Neural progenitor cell (in vitro differentiated cells): Measurements from ENCODE around the gene TK2. TPM values are rescaled to one million over a fixed set of nuclear protein-coding genes. Genes with fewer than 3 reads are reported as not detected.

Source experiments
- DNase-seq: peaks from one replicate; pipeline ENCODE4 v3.0.0-alpha.2; 2016; ENCODE audit warnings: low spot score
- H2AFZ ChIP-seq: fragments of 200-600 bp; sonication (generic); replicated peaks from 2 replicates; pipeline ENCODE4 v1.6.1; 2016; ENCODE audit warnings: antibody characterized with exemption
- H3F3A ChIP-seq: fragments of 200-600 bp; sonication (generic); 2 replicates; pipeline ENCODE4 v1.6.1; 2016; ENCODE audit warnings: antibody characterized with exemption, low read depth
- H3K27ac ChIP-seq: fragments of 200-600 bp; sonication (generic); 2 replicates; pipeline ENCODE4 v1.5.1; 2016; ENCODE audit warnings: mild to moderate bottlenecking
- H3K27me3 ChIP-seq: fragments of 200-600 bp; sonication (generic); 2 replicates; pipeline ENCODE4 v1.6.1; 2016; ENCODE audit warnings: mild to moderate bottlenecking, moderate library complexity
- H3K36me3 ChIP-seq: fragments of 200-600 bp; sonication (generic); 2 replicates; pipeline ENCODE4 v1.5.1; 2016
- H3K4me1 ChIP-seq: fragments of 200-600 bp; sonication (generic); 2 replicates; pipeline ENCODE4 v1.6.1; 2016; ENCODE audit warnings: mixed run types
- H3K4me2 ChIP-seq: fragments of 200-600 bp; sonication (generic); 2 replicates; pipeline ENCODE4 v1.6.1; 2016
- H3K4me3 ChIP-seq: fragments of 200-600 bp; sonication (generic); 2 replicates; pipeline ENCODE4 v1.5.1; 2016
- H3K79me2 ChIP-seq: fragments of 200-600 bp; sonication (generic); 2 replicates; pipeline ENCODE4 v1.6.1; 2016; ENCODE audit warnings: low read depth
- H3K9ac ChIP-seq: fragments of 200-600 bp; sonication (generic); 2 replicates; pipeline ENCODE4 v1.6.1; 2016
- H3K9me3 ChIP-seq: fragments of 200-600 bp; sonication (generic); 2 replicates; pipeline ENCODE4 v1.5.1; 2016; ENCODE audit warnings: low read depth
- H4K20me1 ChIP-seq: fragments of 200-600 bp; sonication (generic); 2 replicates; pipeline ENCODE4 v1.6.1; 2016; ENCODE audit warnings: low read depth
- H3K27ac Mint-ChIP-seq: 3 replicates; pipeline ENCODE4 v1.8.0; 2021; ENCODE audit warnings: mixed read lengths
- H3K27me3 Mint-ChIP-seq: 2 replicates; pipeline ENCODE4 v1.8.0; 2022; ENCODE audit warnings: low read depth, mild to moderate bottlenecking, inconsistent platforms, moderate library complexity, mixed read lengths; ENCODE audit not compliant: insufficient read depth
- H3K36me3 Mint-ChIP-seq: 3 replicates; pipeline ENCODE4 v1.8.0; 2021; ENCODE audit warnings: mixed read lengths
- H3K4me1 Mint-ChIP-seq: 3 replicates; pipeline ENCODE4 v1.8.0; 2021; ENCODE audit warnings: mixed read lengths
- H3K4me3 Mint-ChIP-seq: 3 replicates; pipeline ENCODE4 v1.8.0; 2021; ENCODE audit warnings: mild to moderate bottlenecking, moderate library complexity, mixed read lengths
- H3K9me3 Mint-ChIP-seq: 3 replicates; pipeline ENCODE4 v1.8.0; 2020; ENCODE audit warnings: mixed read lengths
- CTCF ChIP-seq: fragments of 200-600 bp; sonication (generic); IDR thresholded peaks from 2 replicates; pipeline ENCODE4 v1.5.1; 2017; ENCODE audit warnings: antibody characterized with exemption, mild to moderate bottlenecking
- EZH2 ChIP-seq: fragments of 200-600 bp; sonication (generic); IDR thresholded peaks from 2 replicates; pipeline ENCODE4 v1.6.1; 2017; ENCODE audit warnings: antibody characterized with exemption, mild to moderate bottlenecking, moderate library complexity
- EZH2phosphoT487 ChIP-seq: fragments of 200-600 bp; sonication (generic); IDR thresholded peaks from 2 replicates; pipeline ENCODE4 v1.6.1; 2017; ENCODE audit warnings: antibody characterized with exemption
- total RNA-seq: library from RNA; depleted of rRNA; stranded (reverse); fragments of >200 nt; gene quantifications from 2 replicates; pipeline ENCODE4 v1.2.3, GENCODE V29; 2015; ENCODE audit warnings: low replicate concordance

Gene TK2
- total RNA-seq, 1 donor from 2014 or later = 7.3 TPM

- H3K36me3 Mint-ChIP-seq = peaks cover 1% of the 10 kb centered on the region
- Histone ChIP-seq H3K79me2 (no peaks in the 10 kb centered on the region), H3K4me1 (no peaks in the 10 kb centered on the region), H3K4me3 (no peak overlapping the region), H3K9ac (no peak overlapping the region), H3K4me2 (no peak overlapping the region), H3F3A (peaks cover 4% of the 10 kb centered on the region), H3K27ac (no peak overlapping the region), H4K20me1 (no peaks in the 10 kb centered on the region), H3K27me3 (peaks cover 4% of the 10 kb centered on the region), H2AFZ (no peak overlapping the region), H3K9me3 (no peaks in the 10 kb centered on the region), H3K36me3 (no peaks in the 10 kb centered on the region)
- H3K4me1 Mint-ChIP-seq = no peaks in the 10 kb centered on the region
- DNase-seq = no peak
- H3K9me3 Mint-ChIP-seq = no peaks in the 10 kb centered on the region
- no peak overlapping the region for H3K27ac Mint-ChIP-seq
- H3K4me3 Mint-ChIP-seq = no peak overlapping the region
- H3K27me3 Mint-ChIP-seq = peaks cover 3% of the 10 kb centered on the region
- no peak for TF ChIP-seq EZH2
- no peak for TF ChIP-seq EZH2phosphoT487
- TF ChIP-seq CTCF = no peak
Observed at GRCh38 chr16:66572356-66572755, 22.4 kb upstream of the TK2 start.

- Histone ChIP-seq H3F3A (peaks cover 4% of the 10 kb centered on the region), H2AFZ (no peak overlapping the region), H3K36me3 (no peaks in the 10 kb centered on the region), H3K4me3 (no peak overlapping the region), H3K4me2 (no peak overlapping the region), H3K9ac (no peak overlapping the region), H3K9me3 (no peaks in the 10 kb centered on the region), H3K27me3 (no peaks in the 10 kb centered on the region), H4K20me1 (no peaks in the 10 kb centered on the region), H3K27ac (no peak overlapping the region), H3K79me2 (no peaks in the 10 kb centered on the region), H3K4me1 (no peaks in the 10 kb centered on the region)
- peaks cover 3% of the 10 kb centered on the region for H3K27me3 Mint-ChIP-seq
- no peak for TF ChIP-seq EZH2phosphoT487
- TF ChIP-seq EZH2 = no peak
- no peak for TF ChIP-seq CTCF
- no peaks in the 10 kb centered on the region for H3K9me3 Mint-ChIP-seq
- DNase-seq = no peak
- H3K4me3 Mint-ChIP-seq = no peak overlapping the region
- H3K36me3 Mint-ChIP-seq = peaks cover 5% of the 10 kb centered on the region
- H3K4me1 Mint-ChIP-seq = no peaks in the 10 kb centered on the region
- H3K27ac Mint-ChIP-seq = no peak overlapping the region
Observed at GRCh38 chr16:66569827-66570405, 20.0 kb upstream of the TK2 start.

- Histone ChIP-seq H3K9ac (no peak overlapping the region), H3K4me1 (no peaks in the 10 kb centered on the region), H2AFZ (no peak overlapping the region), H3K9me3 (no peaks in the 10 kb centered on the region), H3F3A (peaks cover 2% of the 10 kb centered on the region), H3K79me2 (no peaks in the 10 kb centered on the region), H3K27ac (no peak overlapping the region), H3K4me3 (no peak overlapping the region), H3K36me3 (no peaks in the 10 kb centered on the region), H3K4me2 (no peak overlapping the region), H3K27me3 (no peaks in the 10 kb centered on the region), H4K20me1 (no peaks in the 10 kb centered on the region)
- Mint-ChIP-seq H3K27ac (no peak overlapping the region), H3K36me3 (peaks cover 5% of the 10 kb centered on the region), H3K4me3 (no peak overlapping the region), H3K4me1 (no peaks in the 10 kb centered on the region), H3K27me3 (peaks cover 3% of the 10 kb centered on the region), H3K9me3 (no peaks in the 10 kb centered on the region)
- TF ChIP-seq EZH2phosphoT487 (no peak), CTCF (no peak), EZH2 (no peak)
- no peak for DNase-seq
Observed at GRCh38 chr16:66569131-66569530, 19.2 kb upstream of the TK2 start.
